RWPE2 (cell line): ENCODE results near the gene GABRB1.

Source experiments
- ATAC-seq: fragments of 200-7000 bp; cut with Tn5 transposase; 3 replicates; pipeline ENCODE4 v1.9.1; 2021; ENCODE audit warnings: low read depth
- DNase-seq: peaks from one replicate; pipeline ENCODE4 v3.0.0-alpha.2; 2020; ENCODE audit warnings: low spot score
- H3K27ac ChIP-seq: fragments of 450-650 bp; 2 replicates; pipeline ENCODE4 v1.5.1; 2017; ENCODE audit warnings: mild to moderate bottlenecking; ENCODE audit not compliant: poor library complexity, severe bottlenecking
- H3K27me3 ChIP-seq: fragments of 250-450 bp; sonication (Bioruptor Pico); 2 replicates; pipeline ENCODE4 v1.5.1; 2021; ENCODE audit warnings: mild to moderate bottlenecking, moderate library complexity; ENCODE audit not compliant: insufficient read depth, poor library complexity, severe bottlenecking
- H3K36me3 ChIP-seq: fragments of 250-450 bp; sonication (Bioruptor Pico); 2 replicates; pipeline ENCODE4 v1.5.1; 2020; ENCODE audit warnings: low read depth, mild to moderate bottlenecking, moderate library complexity
- H3K4me1 ChIP-seq: fragments of 250-450 bp; sonication (Bioruptor Pico); 2 replicates; pipeline ENCODE4 v1.5.1; 2021; ENCODE audit warnings: mild to moderate bottlenecking, moderate library complexity; ENCODE audit not compliant: insufficient read depth, poor library complexity, severe bottlenecking
- H3K4me3 ChIP-seq: fragments of 250-450 bp; sonication (Bioruptor Pico); 2 replicates; pipeline ENCODE4 v1.5.1; 2021; ENCODE audit warnings: mild to moderate bottlenecking, moderate library complexity; ENCODE audit not compliant: severe bottlenecking
- H3K9me3 ChIP-seq: fragments of 250-450 bp; sonication (Bioruptor Pico); 2 replicates; pipeline ENCODE4 v1.5.1; 2021; ENCODE audit warnings: mild to moderate bottlenecking, moderate library complexity; ENCODE audit not compliant: severe bottlenecking
- CTCF ChIP-seq: fragments of 450-650 bp; IDR thresholded peaks from one replicate; pipeline ENCODE4 v1.5.1; 2017; ENCODE audit warnings: mild to moderate bottlenecking, moderate library complexity; ENCODE audit not compliant: poor library complexity, severe bottlenecking

Gene GABRB1

GRCh38 chr4:47386561-47387235 lies 355.3 kb downstream of the GABRB1 start:
- Histone ChIP-seq H3K27ac (no peak overlapping the region), H3K9me3 (no peaks in the 10 kb centered on the region), H3K4me3 (no peak overlapping the region), H3K4me1 (no peaks in the 10 kb centered on the region), H3K36me3 (no peaks in the 10 kb centered on the region), H3K27me3 (no peaks in the 10 kb centered on the region)
- ATAC-seq: no peak
- DNase-seq: no peak
- TF ChIP-seq CTCF: no peak

GRCh38 chr4:47390428-47391125 lies 359.2 kb downstream of the GABRB1 start:
- no peaks in the 10 kb centered on the region for H3K27me3 ChIP-seq
- ATAC-seq: no peak

GRCh38 chr4:47391256-47391655 lies 359.9 kb downstream of the GABRB1 start:
- DNase-seq (no peak), ATAC-seq (no peak)
- no peaks in the 10 kb centered on the region for H3K9me3 ChIP-seq
- TF ChIP-seq CTCF: no peak
- H3K36me3 ChIP-seq: no peaks in the 10 kb centered on the region
- no peaks in the 10 kb centered on the region for H3K27me3 ChIP-seq
- no peaks in the 10 kb centered on the region for H3K4me1 ChIP-seq
- H3K27ac ChIP-seq: no peak overlapping the region
- no peak overlapping the region for H3K4me3 ChIP-seq

More at GRCh38 chr4:47390428-47391125, 359.2 kb downstream of the GABRB1 start:
- no peak for DNase-seq
- Histone ChIP-seq H3K9me3 (no peaks in the 10 kb centered on the region), H3K4me3 (no peak overlapping the region), H3K27ac (no peak overlapping the region), H3K36me3 (no peaks in the 10 kb centered on the region), H3K4me1 (no peaks in the 10 kb centered on the region)
- TF ChIP-seq CTCF: no peak

- no peak for TF ChIP-seq CTCF
- no peaks in the 10 kb centered on the region for H3K4me1 ChIP-seq
- no peak for DNase-seq
- no peak overlapping the region for H3K4me3 ChIP-seq
- no peak for ATAC-seq
- no peaks in the 10 kb centered on the region for H3K9me3 ChIP-seq
- H3K36me3 ChIP-seq: no peaks in the 10 kb centered on the region
- peaks cover 26% of the 10 kb centered on the region for H3K27me3 ChIP-seq
- H3K27ac ChIP-seq: no peak overlapping the region
These were observed 375.0 kb downstream of the GABRB1 start for GRCh38 chr4:47406408-47406807.

- TF ChIP-seq CTCF: no peak
- H3K4me3 ChIP-seq: no peak overlapping the region
These were observed 378.9 kb downstream of the GABRB1 start for GRCh38 chr4:47410271-47410670.

More at GRCh38 chr4:47410271-47410670, 378.9 kb downstream of the GABRB1 start:
- no peak overlapping the region for H3K27ac ChIP-seq
- no peaks in the 10 kb centered on the region for H3K4me1 ChIP-seq
- no peaks in the 10 kb centered on the region for H3K9me3 ChIP-seq
- no peak for ATAC-seq
- H3K27me3 ChIP-seq: peaks cover 21% of the 10 kb centered on the region
- no peaks in the 10 kb centered on the region for H3K36me3 ChIP-seq
- no peak for DNase-seq
